ENCODE data around the gene PTPRE.

PTPRE gene

DNA sequence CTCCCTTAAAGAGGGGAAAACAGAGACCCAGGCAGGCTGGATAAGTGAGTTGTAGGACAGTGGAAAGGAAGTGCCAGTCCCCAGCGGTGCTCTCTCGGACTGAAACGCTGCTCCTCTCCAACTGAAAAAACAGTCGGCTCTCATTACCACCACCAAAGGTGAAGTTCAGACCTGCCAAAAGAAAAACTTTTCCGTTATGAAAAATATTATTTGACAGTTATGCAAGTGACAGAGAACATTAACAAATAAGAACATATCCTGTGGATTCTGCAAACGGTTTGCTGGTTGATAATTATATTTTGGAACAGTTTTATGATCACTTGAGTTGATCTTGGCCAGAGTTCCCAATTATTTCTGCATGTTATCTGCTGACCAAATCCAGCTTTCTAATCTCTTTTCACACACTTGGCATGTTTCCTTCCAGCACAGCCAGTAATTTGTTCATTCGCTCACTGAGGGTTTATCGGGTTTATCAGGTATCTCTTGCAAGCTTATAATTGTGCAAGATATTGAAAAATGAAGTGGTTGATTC, 82.6 kb downstream of the PTPRE start:
- TF ChIP-seq SIN3A (IDR thresholded peaks at IDR 0.05; ENCODE audit: borderline replicate concordance, insufficient read depth, low read length) (no peak), TAF1 (IDR thresholded peaks at IDR 0.05; ENCODE audit: borderline replicate concordance, insufficient read depth, low read length) (no peak), POLR2AphosphoS5 (IDR thresholded peaks at IDR 0.05; ENCODE audit: low read depth, low read length) (no peak), FOXP2 (optimal IDR thresholded peaks at IDR 0.05; ENCODE audit: borderline replicate concordance, extremely low read depth, extremely low read length, insufficient read depth) (no peak)
- TF ChIP-seq, protein P1, sequence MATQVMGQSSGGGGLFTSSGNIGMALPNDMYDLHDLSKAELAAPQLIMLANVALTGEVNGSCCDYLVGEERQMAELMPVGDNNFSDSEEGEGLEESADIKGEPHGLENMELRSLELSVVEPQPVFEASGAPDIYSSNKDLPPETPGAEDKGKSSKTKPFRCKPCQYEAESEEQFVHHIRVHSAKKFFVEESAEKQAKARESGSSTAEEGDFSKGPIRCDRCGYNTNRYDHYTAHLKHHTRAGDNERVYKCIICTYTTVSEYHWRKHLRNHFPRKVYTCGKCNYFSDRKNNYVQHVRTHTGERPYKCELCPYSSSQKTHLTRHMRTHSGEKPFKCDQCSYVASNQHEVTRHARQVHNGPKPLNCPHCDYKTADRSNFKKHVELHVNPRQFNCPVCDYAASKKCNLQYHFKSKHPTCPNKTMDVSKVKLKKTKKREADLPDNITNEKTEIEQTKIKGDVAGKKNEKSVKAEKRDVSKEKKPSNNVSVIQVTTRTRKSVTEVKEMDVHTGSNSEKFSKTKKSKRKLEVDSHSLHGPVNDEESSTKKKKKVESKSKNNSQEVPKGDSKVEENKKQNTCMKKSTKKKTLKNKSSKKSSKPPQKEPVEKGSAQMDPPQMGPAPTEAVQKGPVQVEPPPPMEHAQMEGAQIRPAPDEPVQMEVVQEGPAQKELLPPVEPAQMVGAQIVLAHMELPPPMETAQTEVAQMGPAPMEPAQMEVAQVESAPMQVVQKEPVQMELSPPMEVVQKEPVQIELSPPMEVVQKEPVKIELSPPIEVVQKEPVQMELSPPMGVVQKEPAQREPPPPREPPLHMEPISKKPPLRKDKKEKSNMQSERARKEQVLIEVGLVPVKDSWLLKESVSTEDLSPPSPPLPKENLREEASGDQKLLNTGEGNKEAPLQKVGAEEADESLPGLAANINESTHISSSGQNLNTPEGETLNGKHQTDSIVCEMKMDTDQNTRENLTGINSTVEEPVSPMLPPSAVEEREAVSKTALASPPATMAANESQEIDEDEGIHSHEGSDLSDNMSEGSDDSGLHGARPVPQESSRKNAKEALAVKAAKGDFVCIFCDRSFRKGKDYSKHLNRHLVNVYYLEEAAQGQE (IDR thresholded peaks at IDR 0.05; ENCODE audit: insufficient read depth in 1 of 2, low read depth in 2 of 2, low read length in 2 of 2), result no peak

DNA sequence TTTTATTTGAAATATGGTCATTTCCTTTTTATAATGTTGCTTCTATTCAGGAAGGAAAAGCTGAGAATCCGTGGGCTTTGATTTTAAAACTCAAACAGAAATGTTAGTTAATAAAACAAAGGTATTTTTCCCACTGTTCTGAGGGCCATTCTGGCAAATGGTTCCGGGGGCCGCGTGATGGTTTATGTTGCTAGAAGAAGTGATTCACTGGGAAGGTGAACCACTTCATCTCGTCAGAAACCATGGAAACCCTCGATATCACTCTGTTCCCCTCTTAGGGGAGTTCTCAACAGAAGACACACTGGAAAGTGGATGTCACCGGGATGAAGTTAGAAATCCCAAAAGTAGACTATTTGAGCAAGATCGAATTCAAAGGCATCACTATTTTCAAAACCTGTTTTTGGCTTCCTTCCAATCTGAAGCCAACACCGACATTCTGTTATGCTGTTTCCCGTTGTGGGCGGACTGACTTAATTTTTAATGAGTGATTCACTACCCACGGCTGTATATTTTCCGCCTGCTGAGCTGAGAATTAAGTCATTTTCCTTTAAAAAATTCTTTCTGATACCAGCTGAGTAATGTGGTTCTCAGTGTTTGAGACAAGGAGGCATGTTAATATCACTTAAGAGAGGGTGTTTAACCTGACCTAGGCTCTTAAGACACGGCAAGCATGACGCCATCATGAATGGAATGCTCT, 84.1 kb downstream of the PTPRE start:
- TF ChIP-seq, protein P1 (IDR thresholded peaks at IDR 0.05; ENCODE audit: insufficient read depth in 1 of 2, low read depth in 2 of 2, low read length in 2 of 2), result no peak
- TF ChIP-seq POLR2AphosphoS5 (IDR thresholded peaks at IDR 0.05; ENCODE audit: low read depth, low read length) (no peak), TAF1 (IDR thresholded peaks at IDR 0.05; ENCODE audit: borderline replicate concordance, insufficient read depth, low read length) (no peak), FOXP2 (optimal IDR thresholded peaks at IDR 0.05; ENCODE audit: borderline replicate concordance, extremely low read depth, extremely low read length, insufficient read depth) (no peak), SIN3A (IDR thresholded peaks at IDR 0.05; ENCODE audit: borderline replicate concordance, insufficient read depth, low read length) (no peak)

DNA sequence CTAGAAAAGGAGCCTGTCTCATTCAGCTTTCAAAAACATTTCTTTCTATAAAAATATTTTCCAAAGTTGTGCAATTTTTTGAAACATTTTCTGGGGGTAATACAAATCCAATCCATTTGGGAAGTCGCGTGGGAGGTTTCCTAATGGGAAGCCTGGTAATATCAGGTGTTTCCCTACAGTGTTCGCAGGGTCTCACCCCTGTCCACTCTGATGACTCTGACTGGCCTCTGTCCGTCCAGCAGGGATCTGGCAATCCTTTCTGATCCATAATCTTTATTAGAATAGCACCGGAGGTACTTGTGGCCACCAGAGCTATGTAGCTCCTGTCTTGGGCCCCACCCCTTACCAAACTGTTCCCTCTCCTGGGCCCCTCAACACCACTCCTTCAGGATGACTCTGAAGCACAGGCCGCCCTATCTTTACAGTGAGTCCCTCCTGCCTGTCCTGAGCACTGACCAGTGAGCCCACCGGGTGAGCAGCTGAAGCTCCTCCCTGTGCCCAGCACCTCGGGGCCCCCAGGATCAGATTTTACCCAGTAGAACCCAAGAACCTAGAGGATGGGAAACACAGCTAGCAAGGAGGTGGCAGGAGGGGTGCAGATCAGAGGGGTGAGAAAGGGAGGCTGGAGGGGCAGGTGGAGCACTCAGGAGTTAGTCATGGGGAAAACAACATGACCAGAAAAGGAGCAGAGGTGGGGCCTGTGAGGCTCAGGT, 84.8 kb downstream of the PTPRE start:
- TF ChIP-seq TAF1 (IDR thresholded peaks at IDR 0.05; ENCODE audit: borderline replicate concordance, insufficient read depth, low read length) (no peak), POLR2AphosphoS5 (IDR thresholded peaks at IDR 0.05; ENCODE audit: low read depth, low read length) (no peak), FOXP2 (optimal IDR thresholded peaks at IDR 0.05; ENCODE audit: borderline replicate concordance, extremely low read depth, extremely low read length, insufficient read depth) (no peak), SIN3A (IDR thresholded peaks at IDR 0.05; ENCODE audit: borderline replicate concordance, insufficient read depth, low read length) (no peak)
- TF ChIP-seq, protein P1 (IDR thresholded peaks at IDR 0.05; ENCODE audit: insufficient read depth in 1 of 2, low read depth in 2 of 2, low read length in 2 of 2), result no peak

DNA sequence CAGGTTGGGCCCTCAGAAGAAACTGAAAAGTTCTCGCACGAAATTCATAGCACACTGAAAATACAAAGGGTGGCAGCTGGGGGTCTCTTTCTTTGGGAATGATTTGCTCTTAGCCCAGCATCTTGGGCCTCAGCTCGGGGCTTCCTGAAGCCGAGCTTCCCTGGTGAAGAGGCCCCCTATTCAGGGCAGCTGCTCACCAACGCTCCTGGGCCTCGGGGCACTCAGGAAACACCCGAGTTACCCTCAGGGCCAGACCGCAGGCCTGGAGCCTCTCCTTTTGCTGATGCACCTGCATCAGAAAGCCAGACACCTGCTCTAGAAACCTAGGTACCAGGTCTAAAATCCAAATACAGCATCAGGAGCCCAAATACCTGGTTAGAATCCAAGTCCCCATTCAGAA, 85.5 kb downstream of the PTPRE start:
- TF ChIP-seq TAF1 (IDR thresholded peaks at IDR 0.05; ENCODE audit: borderline replicate concordance, insufficient read depth, low read length) (no peak), SIN3A (IDR thresholded peaks at IDR 0.05; ENCODE audit: borderline replicate concordance, insufficient read depth, low read length) (no peak), FOXP2 (optimal IDR thresholded peaks at IDR 0.05; ENCODE audit: borderline replicate concordance, extremely low read depth, extremely low read length, insufficient read depth) (no peak), POLR2AphosphoS5 (IDR thresholded peaks at IDR 0.05; ENCODE audit: low read depth, low read length) (no peak)
- TF ChIP-seq, protein P1 (IDR thresholded peaks at IDR 0.05; ENCODE audit: insufficient read depth in 1 of 2, low read depth in 2 of 2, low read length in 2 of 2), result no peak

All from PFSK-1 (cell line).